ENCODE data around the gene TCEAL5. TPM values are rescaled to one million over a fixed set of nuclear protein-coding genes. Genes with fewer than 3 reads are reported as not detected.

TCEAL5 gene
- polyA plus RNA-seq (2013, experiment 1 of 2) = not detected
- polyA plus RNA-seq (2013, experiment 2 of 2) = not detected

GRCh38 chrX:103276581-103277002 is at the start of gene TCEAL5:
TCEAL5 (minus strand) TSS chrX:103276750; CDS start chrX:103274563, 2,187 bp downstream.
- no peak within 1 kb of the TSS for H2AFZ ChIP-seq (ENCODE audit: low read depth, low read length)
- H3K23ac ChIP-seq (ENCODE audit: low read length in 2 of 2) = no peak within 1 kb of the TSS
- no peaks in the 10 kb centered on the region for H3K4me1 ChIP-seq (ENCODE audit: control insufficient read depth, insufficient read depth, low read depth, low read length)
- no peaks in the 10 kb centered on the region for H3K79me1 ChIP-seq (replicated peaks; ENCODE audit: low read length, poor library complexity, severe bottlenecking)
- H4K91ac ChIP-seq (ENCODE audit: low read length) = no peak within 1 kb of the TSS
- no peak within 1 kb of the TSS for H4K8ac ChIP-seq (ENCODE audit: low read length)
- H2BK15ac ChIP-seq (ENCODE audit: low read depth, poor library complexity, severe bottlenecking) = no peak within 1 kb of the TSS
- no peak for DNase-seq
- H3K4me2 ChIP-seq (ENCODE audit: low read length, poor library complexity, severe bottlenecking) = no peak within 1 kb of the TSS
- no peak within 1 kb of the TSS for H3K18ac ChIP-seq (ENCODE audit: low read depth in 1 of 2, low read length in 2 of 2)
- peaks cover 5 to 72% of the 10 kb centered on the region in 2 experiments for H3K27me3 ChIP-seq (ENCODE audit: control insufficient read depth in 1 of 2, insufficient read depth in 1 of 2, low read length in 2 of 2)
- no peak within 1 kb of the TSS for H2BK5ac ChIP-seq (ENCODE audit: low read depth, low read length, poor library complexity, severe bottlenecking)
- H3K4ac ChIP-seq (ENCODE audit: low read depth in 1 of 2, low read length in 2 of 2) = no peak within 1 kb of the TSS
- H2BK120ac ChIP-seq (ENCODE audit: low read depth, low read length) = no peak within 1 kb of the TSS
- H3K9me3 ChIP-seq (ENCODE audit: control insufficient read depth, low read length) = no peaks in the 10 kb centered on the region
- no peak within 1 kb of the TSS for H2BK12ac ChIP-seq (ENCODE audit: low read length in 2 of 2)
- no peak within 1 kb of the TSS for H3K14ac ChIP-seq (ENCODE audit: low read length in 2 of 2)
- H2AK5ac ChIP-seq (ENCODE audit: low read length, severe bottlenecking) = no peak within 1 kb of the TSS
- no peak within 1 kb of the TSS for H3K9ac ChIP-seq (ENCODE audit: low read length)
- H3K36me3 ChIP-seq (ENCODE audit: control insufficient read depth in 1 of 2, insufficient read depth in 2 of 2, low read depth in 1 of 2, low read length in 2 of 2) = no peaks in the 10 kb centered on the region
- 83% methylated on average over 15 of the region's 17 CpGs for WGBS
- no peak within 1 kb of the TSS for H3K27ac ChIP-seq (ENCODE audit: low read length, poor library complexity, severe bottlenecking)
- H3K4me3 ChIP-seq (ENCODE audit: insufficient read depth in 1 of 2, low read depth in 1 of 2, low read length in 2 of 2) = peak within 1 kb of the TSS in 1 of 2 experiments; percentile 63

GRCh38 chrX:103311399-103311780 is 34.8 kb upstream of the TCEAL5 start:
- 88% methylated on average over 1 of the region's 3 CpGs for WGBS
- Histone ChIP-seq H3K9me3 (ENCODE audit: control insufficient read depth, low read length) (no peaks in the 10 kb centered on the region), H3K4me1 (ENCODE audit: control insufficient read depth, insufficient read depth, low read depth, low read length) (peaks cover 7% of the 10 kb centered on the region), H3K27me3 (ENCODE audit: control insufficient read depth in 1 of 2, insufficient read depth in 1 of 2, low read length in 2 of 2) (peaks cover 0 to 43% of the 10 kb centered on the region in 2 experiments), H3K36me3 (ENCODE audit: control insufficient read depth in 1 of 2, insufficient read depth in 2 of 2, low read depth in 1 of 2, low read length in 2 of 2) (no peaks in the 10 kb centered on the region), H3K14ac (ENCODE audit: low read length in 2 of 2) (no peak overlapping the region), H3K18ac (ENCODE audit: low read depth in 1 of 2, low read length in 2 of 2) (no peak overlapping the region), H2AK5ac (ENCODE audit: low read length, severe bottlenecking) (no peak overlapping the region), H2BK5ac (ENCODE audit: low read depth, low read length, poor library complexity, severe bottlenecking) (no peak overlapping the region), H4K8ac (ENCODE audit: low read length) (no peak overlapping the region), H3K4me2 (ENCODE audit: low read length, poor library complexity, severe bottlenecking) (no peak overlapping the region), H3K4ac (ENCODE audit: low read depth in 1 of 2, low read length in 2 of 2) (no peak overlapping the region), H3K23ac (ENCODE audit: low read length in 2 of 2) (no peak overlapping the region), H2BK12ac (ENCODE audit: low read length in 2 of 2) (no peak overlapping the region), H3K9ac (ENCODE audit: low read length) (no peak overlapping the region), H3K79me1 (replicated peaks; ENCODE audit: low read length, poor library complexity, severe bottlenecking) (no peaks in the 10 kb centered on the region), H2BK15ac (ENCODE audit: low read depth, poor library complexity, severe bottlenecking) (no peak overlapping the region), H3K27ac (ENCODE audit: low read length, poor library complexity, severe bottlenecking) (no peak overlapping the region), H3K4me3 (ENCODE audit: insufficient read depth in 1 of 2, low read depth in 1 of 2, low read length in 2 of 2) (no peak overlapping the region), H4K91ac (ENCODE audit: low read length) (no peak overlapping the region), H2BK120ac (ENCODE audit: low read depth, low read length) (no peak overlapping the region), H2AFZ (ENCODE audit: low read depth, low read length) (no peak overlapping the region)
- DNase-seq = no peak

GRCh38 chrX:103310555-103311398 is 34.2 kb upstream of the TCEAL5 start, which contains the start of gene BEX2:
BEX2 (minus strand) TSS chrX:103310990; CDS start chrX:103309976, 1,014 bp downstream.
- H2BK120ac ChIP-seq (ENCODE audit: low read depth, low read length) = no peak within 1 kb of the TSS
- no peak within 1 kb of the TSS for H3K23ac ChIP-seq (ENCODE audit: low read length in 2 of 2)

GRCh38 chrX:103309860-103310554 is 33.5 kb upstream of the TCEAL5 start:
- Histone ChIP-seq H3K79me1 (replicated peaks; ENCODE audit: low read length, poor library complexity, severe bottlenecking) (no peaks in the 10 kb centered on the region), H3K14ac (ENCODE audit: low read length in 2 of 2) (no peak overlapping the region), H3K27me3 (ENCODE audit: control insufficient read depth in 1 of 2, insufficient read depth in 1 of 2, low read length in 2 of 2) (peaks cover 0 to 43% of the 10 kb centered on the region in 2 experiments), H3K4me3 (ENCODE audit: insufficient read depth in 1 of 2, low read depth in 1 of 2, low read length in 2 of 2) (peak overlapping the region; percentile 62), H4K8ac (ENCODE audit: low read length) (no peak overlapping the region), H2BK12ac (ENCODE audit: low read length in 2 of 2) (no peak overlapping the region), H3K18ac (ENCODE audit: low read depth in 1 of 2, low read length in 2 of 2) (no peak overlapping the region), H2BK15ac (ENCODE audit: low read depth, poor library complexity, severe bottlenecking) (no peak overlapping the region), H2BK120ac (ENCODE audit: low read depth, low read length) (no peak overlapping the region), H3K9ac (ENCODE audit: low read length) (no peak overlapping the region), H2AK5ac (ENCODE audit: low read length, severe bottlenecking) (no peak overlapping the region), H3K4me1 (ENCODE audit: control insufficient read depth, insufficient read depth, low read depth, low read length) (peaks cover 7% of the 10 kb centered on the region), H3K23ac (ENCODE audit: low read length in 2 of 2) (no peak overlapping the region), H3K9me3 (ENCODE audit: control insufficient read depth, low read length) (no peaks in the 10 kb centered on the region), H3K4me2 (ENCODE audit: low read length, poor library complexity, severe bottlenecking) (peak overlapping the region; percentile 75), H3K4ac (ENCODE audit: low read depth in 1 of 2, low read length in 2 of 2) (no peak overlapping the region), H2BK5ac (ENCODE audit: low read depth, low read length, poor library complexity, severe bottlenecking) (no peak overlapping the region), H3K27ac (ENCODE audit: low read length, poor library complexity, severe bottlenecking) (no peak overlapping the region), H4K91ac (ENCODE audit: low read length) (no peak overlapping the region), H2AFZ (ENCODE audit: low read depth, low read length) (no peak overlapping the region), H3K36me3 (ENCODE audit: control insufficient read depth in 1 of 2, insufficient read depth in 2 of 2, low read depth in 1 of 2, low read length in 2 of 2) (no peaks in the 10 kb centered on the region)
- 100% methylated on average over 5 of the region's 32 CpGs for WGBS
- DNase-seq = no peak

More at GRCh38 chrX:103310555-103311398, 34.2 kb upstream of the TCEAL5 start, which contains the start of gene BEX2:
- Histone ChIP-seq H3K79me1 (replicated peaks; ENCODE audit: low read length, poor library complexity, severe bottlenecking) (no peaks in the 10 kb centered on the region), H3K4ac (ENCODE audit: low read depth in 1 of 2, low read length in 2 of 2) (no peak within 1 kb of the TSS), H2BK5ac (ENCODE audit: low read depth, low read length, poor library complexity, severe bottlenecking) (no peak within 1 kb of the TSS), H3K9me3 (ENCODE audit: control insufficient read depth, low read length) (no peaks in the 10 kb centered on the region), H2BK15ac (ENCODE audit: low read depth, poor library complexity, severe bottlenecking) (no peak within 1 kb of the TSS), H4K91ac (ENCODE audit: low read length) (no peak within 1 kb of the TSS), H2AK5ac (ENCODE audit: low read length, severe bottlenecking) (no peak within 1 kb of the TSS), H3K4me3 (ENCODE audit: insufficient read depth in 1 of 2, low read depth in 1 of 2, low read length in 2 of 2) (peak within 1 kb of the TSS; percentile 62), H3K9ac (ENCODE audit: low read length) (peak within 1 kb of the TSS; percentile 45), H3K18ac (ENCODE audit: low read depth in 1 of 2, low read length in 2 of 2) (peak within 1 kb of the TSS in 1 of 2 experiments; percentile 3), H2AFZ (ENCODE audit: low read depth, low read length) (peak within 1 kb of the TSS; percentile 63), H3K4me1 (ENCODE audit: control insufficient read depth, insufficient read depth, low read depth, low read length) (peaks cover 7% of the 10 kb centered on the region), H3K27ac (ENCODE audit: low read length, poor library complexity, severe bottlenecking) (no peak within 1 kb of the TSS), H3K27me3 (ENCODE audit: control insufficient read depth in 1 of 2, insufficient read depth in 1 of 2, low read length in 2 of 2) (peaks cover 0 to 43% of the 10 kb centered on the region in 2 experiments), H3K4me2 (ENCODE audit: low read length, poor library complexity, severe bottlenecking) (peak within 1 kb of the TSS; percentile 75), H3K14ac (ENCODE audit: low read length in 2 of 2) (no peak within 1 kb of the TSS), H4K8ac (ENCODE audit: low read length) (no peak within 1 kb of the TSS), H2BK12ac (ENCODE audit: low read length in 2 of 2) (no peak within 1 kb of the TSS), H3K36me3 (ENCODE audit: control insufficient read depth in 1 of 2, insufficient read depth in 2 of 2, low read depth in 1 of 2, low read length in 2 of 2) (no peaks in the 10 kb centered on the region)
- DNase-seq = peak; percentile 51
- WGBS = 2% methylated on average over 17 of the region's 52 CpGs

Data from mesenchymal stem cell (in vitro differentiated cells and primary cell).